CD4-positive, alpha-beta T cell treated with Interleukin-17A for 1 hour (primary cell): ENCODE results near the gene ATP2B3.

ENCODE experiments used
- DNase-seq: peaks from one replicate; pipeline ENCODE4 v3.0.0-alpha.2; 2020

Gene ATP2B3

DNA sequence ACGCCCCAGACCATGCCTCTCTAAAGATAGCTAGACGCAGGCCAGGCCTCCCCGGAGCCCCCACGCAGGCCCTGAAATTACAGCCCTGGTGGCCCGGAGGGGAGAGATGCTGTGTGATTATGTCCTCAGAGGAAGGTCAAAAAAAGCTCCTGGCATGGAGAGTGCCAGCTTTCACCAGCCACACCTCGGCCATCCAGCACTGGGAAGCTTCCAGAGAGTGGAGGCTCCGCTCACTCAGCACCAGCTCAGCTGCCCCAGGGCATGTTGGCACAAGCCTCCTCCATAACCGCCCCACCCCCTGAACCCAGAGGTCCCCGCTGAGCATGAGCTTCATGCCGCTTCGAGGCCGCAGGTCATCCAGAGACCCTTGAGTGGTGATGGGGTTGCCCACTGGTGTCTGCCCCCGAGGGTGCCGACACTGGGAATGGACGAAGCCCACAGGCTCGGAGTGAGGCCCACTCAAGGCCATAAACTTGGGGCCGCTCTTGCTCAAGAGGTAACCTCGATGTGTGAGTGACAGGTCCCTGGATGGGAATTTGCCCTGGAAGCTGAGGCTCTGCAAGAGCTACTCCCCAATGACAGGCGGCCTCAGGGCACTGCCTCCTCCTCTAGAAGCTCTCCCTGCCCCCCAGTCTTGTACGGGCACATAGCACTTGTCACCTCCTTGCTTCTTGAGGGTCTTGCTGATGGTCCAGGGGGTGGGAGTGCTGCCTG, 27.1 kb upstream of the ATP2B3 start:
- no peak for DNase-seq

DNA sequence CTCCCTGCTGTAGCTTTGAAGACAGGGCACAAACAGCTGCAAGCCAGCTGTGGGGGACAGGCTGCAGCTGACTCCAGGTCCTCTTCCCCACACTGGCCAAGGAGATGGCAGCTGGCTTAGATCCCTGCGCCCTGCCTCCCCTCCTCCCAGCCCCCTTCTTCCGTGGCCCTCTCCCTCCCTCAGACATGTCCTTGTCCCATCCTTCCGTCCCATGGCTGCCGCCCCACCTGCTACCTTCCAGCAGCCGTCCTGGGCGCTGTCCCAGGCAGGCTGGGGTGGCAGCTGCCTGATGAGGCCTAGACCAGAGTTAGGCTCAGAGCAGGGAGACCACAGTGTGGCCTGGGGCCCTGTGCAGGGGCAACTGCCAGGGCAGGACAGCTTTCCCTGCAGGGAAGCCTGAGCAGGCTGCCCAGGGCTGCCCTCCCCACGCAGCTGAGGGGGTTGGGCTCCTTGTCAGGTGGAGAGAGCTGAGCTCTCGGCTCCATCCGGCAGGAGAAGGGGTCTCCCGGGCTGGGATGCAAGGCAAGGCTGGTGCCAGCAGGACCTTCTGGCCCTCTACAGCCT, 26.0 kb upstream of the ATP2B3 start:
- no peak for DNase-seq

DNA sequence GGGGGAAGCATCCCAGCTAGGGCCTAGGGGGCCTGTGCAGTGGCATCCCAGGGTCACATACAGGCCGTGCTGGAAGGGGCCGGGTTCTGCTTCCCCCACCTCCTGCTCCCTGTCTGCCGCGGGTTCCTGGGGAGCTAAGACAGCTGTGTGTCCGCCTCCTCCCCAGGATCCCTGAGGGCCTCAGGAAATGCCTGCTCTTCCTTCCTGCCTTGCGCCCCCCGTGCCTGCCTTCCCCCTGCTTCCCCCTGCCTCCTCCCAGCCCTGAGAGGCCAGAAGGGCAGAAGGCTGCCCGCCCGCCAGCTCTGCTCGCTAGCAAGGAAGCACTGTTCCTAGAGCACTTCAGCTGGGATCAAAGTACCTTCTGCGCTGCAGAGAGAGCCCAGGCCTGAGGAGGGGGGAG, 25.5 kb upstream of the ATP2B3 start:
- DNase-seq = no peak

DNA sequence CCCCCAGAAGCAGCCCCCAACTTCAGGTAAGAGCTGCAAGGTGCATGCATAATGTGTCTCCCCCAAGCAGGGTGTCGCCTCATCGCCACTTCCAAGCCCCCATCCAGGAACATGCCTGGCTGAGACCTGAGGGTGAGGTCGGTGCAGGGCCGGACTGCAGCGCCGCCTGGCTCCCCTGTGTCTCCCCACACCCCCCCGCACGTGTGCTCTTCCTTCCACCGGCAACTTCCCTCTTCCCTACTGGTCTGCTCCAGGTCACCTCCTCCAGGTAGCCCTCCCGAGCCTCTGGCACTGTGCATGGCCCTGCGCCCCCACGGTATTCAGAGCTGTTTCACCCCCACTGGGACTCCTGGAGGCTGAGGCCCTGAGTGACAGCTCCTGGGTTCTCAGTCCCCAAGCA, 24.9 kb upstream of the ATP2B3 start:
- no peak for DNase-seq

DNA sequence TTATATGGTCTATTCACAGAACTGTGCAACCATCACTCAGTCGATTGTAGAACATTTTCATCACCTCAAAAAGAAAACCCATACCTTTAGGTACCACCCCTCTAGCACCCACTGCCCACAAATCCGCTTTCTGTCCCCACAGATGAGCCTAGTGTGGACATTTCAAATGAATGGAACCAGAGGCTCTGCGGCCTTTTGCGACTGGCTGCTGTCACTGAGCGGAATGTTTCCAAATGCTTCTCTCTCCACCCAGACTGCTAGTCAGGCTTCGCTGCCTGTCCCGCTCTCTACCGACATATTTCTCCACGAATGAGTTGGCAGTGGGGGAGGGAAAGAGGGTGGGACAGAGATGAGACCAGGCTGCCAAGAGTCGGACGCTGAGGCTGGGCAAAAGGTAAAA, 24.4 kb upstream of the ATP2B3 start:
- DNase-seq = no peak

DNA sequence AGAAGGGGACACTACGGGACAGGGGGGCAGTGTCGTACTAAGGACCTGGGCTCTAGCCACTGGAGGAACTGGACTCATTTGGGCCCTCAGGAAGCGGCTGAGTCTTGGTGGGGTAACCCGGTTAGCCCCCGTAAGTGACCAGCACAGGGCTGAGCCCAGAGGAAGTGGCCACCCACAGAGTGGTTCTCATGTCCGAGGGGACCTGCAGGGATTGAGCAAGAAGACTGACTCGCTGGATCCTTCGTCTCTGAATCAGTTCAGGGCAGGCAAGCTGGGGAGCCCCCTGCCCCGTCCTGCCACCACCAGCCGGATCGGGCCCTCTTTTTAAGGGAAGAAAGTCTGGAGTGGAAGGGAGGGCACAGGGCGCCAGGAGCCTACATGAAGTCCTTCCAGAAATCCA, 23.4 kb upstream of the ATP2B3 start:
- no peak for DNase-seq

DNA sequence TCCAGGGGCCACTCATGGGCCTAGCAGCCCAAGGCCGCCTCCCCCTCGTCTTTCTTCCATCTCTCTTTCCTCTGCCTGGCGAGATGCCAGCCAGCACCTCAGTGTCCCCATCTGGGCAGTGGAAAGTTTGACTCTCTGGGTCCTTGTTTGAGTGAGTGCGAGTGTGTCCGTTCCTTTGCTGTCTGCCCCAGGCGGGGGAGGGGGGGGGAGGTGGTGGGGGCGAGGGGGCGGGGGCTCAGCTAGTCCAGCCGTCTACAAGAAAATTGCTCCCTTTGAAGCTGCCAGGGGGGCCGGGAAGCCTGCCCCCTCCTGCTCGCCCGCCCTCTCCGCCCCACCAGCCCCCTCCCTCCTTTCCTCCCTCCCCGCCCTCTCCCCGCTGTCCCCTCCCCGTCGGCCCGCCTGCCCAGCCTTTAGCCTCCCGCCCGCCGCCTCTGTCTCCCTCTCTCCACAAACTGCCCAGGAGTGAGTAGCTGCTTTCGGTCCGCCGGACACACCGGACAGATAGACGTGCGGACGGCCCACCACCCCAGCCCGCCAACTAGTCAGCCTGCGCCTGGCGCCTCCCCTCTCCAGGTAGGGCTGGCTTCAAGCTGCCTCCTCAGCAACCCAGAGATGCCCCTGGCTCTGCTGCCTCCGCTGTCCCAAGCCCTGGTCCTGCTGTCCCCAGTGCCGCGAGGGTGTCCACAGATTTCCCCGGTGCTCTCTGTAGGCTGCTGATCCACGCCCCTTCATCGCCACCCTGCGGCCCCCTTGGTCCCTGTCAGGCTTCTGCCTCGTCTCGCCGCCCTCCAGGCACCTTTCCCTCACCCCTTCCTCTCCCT, 22.7 kb upstream of the ATP2B3 start, which contains the start of gene BGN:
Gene BGN (plus strand): TSS at position 440 of the 821 bp plus-strand sequence. CDS start 9,652 bp downstream, outside the sequence.
- DNase-seq = no peak

DNA sequence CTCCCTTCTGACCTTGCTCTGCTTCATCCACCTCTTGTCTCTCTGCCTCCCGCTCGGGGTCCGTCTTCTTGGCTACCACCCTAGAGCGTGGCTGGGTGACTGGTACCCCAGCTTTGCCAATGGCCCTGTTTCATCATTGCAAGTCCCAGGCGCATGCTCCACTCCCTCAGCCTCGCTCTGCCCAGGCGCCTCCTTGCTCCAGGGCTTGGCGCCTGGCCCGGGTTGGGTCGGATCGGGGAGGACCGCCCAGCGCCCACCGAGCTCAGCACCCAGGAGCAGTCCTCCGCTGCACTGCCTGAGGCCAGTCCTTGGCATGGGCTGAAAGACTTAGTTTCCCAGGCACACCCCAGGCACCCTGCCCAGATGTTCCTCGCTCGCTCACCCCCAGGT, 22.1 kb upstream of the ATP2B3 start:
- no peak for DNase-seq

DNA sequence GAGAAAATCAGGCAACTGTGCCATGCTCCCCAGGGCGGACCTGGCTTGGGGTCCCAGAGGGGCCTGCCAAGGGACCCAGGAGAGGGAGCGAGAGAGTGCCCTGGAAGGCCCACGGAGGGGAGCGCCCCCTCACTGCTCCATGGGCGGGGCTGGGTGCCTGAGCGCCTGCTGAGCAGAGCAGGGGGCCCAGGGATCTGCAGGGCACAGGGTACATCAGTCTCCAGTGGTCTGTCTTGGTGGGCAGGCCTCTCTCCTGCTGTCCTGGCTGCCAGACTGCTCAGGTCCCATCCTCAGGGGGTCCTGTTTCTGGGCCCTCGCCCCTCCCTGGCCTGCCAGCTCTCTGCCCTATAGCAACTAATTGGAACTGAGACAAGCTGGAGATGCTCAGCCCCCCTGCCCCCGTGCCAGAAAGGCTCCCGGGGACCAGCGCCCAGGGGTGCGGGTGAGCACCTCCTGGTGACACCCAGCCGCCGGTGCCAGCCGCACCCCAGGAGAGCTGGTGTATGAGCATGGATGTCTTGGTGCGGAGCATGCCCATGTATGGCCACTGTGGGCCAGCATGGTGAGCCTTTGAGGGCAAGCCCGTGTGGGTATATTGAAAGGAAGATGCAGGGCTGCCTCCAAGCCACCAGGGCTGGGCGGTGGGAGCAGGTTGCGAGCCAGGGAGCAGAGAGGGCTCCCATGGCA, 21.4 kb upstream of the ATP2B3 start:
- no peak for DNase-seq

DNA sequence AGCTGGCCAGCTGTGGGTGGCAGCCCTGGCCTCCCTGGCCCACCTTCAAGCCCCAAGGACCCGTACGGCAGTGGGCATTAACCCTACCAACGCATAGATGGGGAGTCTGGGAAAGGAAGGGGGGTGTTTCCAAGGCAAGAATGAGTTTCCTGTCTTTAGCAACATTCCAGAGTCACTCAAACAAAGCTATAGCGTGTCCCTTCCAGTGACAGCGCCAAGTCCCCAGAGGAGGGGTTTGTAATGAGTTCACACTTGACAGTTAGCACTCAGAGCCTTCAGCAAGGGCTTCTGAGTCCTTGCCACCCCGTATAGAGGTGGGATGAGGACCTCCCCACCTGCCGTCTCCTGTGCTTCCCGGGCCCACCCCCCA, 20.9 kb upstream of the ATP2B3 start:
- no peak for DNase-seq

DNA sequence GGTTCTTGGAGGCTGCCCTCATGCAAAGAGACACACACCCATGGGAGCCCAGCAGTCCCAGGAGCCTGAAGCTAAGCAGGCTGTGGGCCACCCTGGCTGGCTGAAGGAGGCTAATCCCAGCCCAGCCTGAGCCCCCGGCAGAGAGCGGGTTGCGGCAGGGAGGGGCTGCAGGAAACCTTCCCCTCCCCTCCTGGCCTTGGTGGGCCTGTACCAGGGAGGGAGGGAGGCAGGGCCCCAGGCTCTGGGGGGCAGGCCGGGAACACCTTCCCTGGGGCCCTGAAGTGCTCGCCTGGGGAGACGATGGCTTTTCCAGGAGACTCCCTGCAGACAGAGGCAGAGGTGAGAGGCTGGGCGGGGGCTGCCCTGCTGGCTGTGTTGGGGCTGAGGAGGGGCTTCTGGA, 19.0 kb upstream of the ATP2B3 start:
- no peak for DNase-seq

DNA sequence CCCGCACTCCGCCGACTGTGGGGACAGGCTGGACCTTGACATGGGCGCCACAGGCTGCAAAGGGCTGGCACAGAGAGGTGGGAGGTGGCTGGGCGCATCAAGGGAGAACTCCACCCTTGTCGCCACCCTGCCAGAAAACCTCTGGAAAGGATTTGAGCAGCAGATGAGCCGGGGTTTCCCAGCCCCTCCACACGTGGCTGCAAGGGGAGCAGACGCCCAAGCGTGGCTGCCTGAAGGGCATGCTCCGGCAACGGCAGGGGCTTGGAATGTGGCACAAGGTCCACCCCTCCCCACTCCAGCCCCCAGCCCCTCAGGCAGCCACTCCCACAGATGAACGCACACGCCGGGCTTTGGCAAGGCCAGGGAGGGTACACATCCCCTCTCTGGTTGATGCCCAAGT, 18.1 kb upstream of the ATP2B3 start:
- no peak for DNase-seq

DNA sequence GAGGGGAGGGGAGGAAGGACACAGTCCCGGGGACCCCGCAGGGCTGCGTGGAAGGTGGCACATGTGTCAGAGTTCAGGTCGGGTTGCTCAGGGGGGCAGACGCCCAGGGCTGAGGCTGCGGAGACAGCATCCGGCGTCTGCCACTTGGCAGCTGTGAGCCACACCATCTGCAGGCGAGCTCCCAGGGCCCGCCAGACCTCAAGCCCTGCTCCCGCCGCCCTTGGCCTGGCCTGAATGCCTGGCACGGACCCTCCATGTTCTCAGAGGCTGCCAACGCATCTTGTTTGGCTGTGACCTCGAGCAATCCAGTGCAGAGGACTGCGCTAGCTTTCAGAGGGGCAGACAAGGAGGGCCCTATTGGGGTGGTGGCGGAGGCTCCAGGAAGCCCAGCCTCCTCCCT, 17.6 kb upstream of the ATP2B3 start:
- DNase-seq = no peak

DNA sequence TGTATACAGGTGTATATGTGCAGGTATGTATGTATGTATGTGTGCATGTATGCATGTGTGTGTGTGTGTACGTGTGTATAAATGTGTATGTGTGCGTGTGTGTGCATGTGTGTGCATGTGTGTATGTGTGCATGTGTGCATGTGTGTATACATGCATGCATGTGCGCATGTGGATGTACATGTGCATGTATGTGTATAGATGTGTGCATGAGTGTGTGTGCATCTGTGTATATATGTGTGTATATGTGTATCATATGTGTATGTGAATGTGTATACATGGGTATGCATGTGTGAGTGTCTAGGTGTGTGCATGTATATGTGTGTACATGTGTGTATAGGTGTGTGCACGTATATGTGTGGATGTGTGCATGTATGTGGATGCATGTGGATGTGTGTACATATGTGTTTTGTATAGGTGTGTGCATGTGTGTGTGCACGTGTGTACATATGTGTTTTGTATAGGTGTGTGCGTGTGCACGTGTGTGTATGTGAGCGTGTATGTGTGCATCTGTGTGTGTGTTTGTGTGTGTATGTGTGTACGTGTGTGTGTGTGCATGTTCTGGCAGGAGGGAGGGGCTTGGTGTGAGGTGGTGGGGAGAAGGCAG, 16.7 kb upstream of the ATP2B3 start:
- DNase-seq = no peak

DNA sequence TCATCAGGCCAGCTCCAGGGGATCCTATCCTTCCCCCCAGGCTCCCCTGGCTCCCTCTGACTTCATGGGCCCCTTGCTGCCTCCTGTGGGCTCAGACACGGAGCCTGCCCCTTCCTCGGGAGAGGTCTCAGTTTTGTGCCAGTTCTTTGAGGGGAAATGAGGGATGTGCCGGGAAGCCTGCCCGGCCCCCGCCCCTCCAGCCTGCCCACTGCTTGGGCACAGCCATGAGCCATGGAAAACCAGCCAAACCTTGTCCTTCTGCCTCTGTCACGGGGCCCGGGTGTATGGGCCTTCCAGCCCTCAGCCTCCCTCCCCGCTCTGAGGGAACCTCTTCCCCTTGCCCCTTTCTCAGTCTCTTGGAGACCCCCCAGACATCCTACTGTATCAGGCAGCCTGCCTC, 15.9 kb upstream of the ATP2B3 start:
- DNase-seq = no peak

DNA sequence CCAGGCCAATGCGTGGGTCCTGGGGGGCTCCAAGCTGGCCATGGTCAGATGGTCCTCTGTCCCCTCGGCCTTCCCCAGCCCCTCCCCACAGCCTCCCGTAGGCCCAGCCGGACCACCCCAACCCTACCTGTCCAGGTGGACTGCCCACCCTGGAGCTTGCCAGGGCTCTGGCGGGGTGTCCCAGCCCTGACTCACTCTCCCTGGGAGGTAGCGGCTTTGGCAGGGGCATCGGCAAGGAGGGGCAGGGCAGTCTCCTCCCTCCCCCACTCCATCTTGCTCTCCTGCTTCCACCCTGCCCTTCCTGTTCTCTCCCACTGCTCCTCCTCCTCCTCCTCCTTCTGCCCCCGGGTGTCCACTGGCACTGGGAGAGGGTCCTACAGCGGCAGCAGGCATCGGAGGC, 15.3 kb upstream of the ATP2B3 start:
- DNase-seq = no peak

DNA sequence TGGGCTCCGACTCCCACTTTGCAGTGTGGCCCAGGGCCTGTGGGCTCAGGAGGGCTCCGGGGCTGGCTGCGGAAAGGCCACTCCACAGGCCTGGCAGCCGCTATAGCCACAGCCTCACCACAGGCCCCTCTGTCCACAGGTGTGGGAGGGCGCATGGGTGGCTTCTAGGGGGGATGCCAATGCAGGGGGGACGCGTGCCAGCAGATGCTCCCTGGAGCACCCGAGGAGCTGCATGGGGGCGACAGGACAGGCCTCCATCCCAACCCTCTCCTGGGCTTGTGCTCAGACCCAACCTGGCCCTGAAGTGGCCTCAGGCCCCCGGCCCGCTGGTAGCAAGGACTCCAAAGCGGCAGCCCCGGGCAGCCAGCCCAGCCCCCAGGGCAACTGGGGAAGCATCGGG, 14.6 kb upstream of the ATP2B3 start:
- DNase-seq = no peak

DNA sequence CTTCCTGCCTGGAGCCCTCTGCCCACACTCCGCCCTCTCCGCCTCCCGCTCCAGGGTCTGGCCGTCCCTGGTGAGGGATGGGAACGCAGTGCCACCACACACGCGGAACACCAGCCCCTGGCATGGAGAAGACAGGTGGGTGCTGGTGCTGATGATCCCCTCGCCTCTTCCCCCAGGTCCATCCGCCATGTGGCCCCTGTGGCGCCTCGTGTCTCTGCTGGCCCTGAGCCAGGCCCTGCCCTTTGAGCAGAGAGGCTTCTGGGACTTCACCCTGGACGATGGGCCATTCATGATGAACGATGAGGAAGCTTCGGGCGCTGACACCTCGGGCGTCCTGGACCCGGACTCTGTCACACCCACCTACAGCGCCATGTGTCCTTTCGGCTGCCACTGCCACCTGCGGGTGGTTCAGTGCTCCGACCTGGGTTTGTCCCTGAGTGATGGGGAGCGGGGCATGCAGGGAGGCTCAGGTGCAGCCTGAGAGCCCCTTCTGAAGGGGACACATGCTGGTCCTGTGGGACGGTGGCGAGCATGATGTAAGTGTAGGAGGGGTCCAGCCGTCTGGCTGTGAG, 12.9 kb upstream of the ATP2B3 start:
- DNase-seq = no peak

DNA sequence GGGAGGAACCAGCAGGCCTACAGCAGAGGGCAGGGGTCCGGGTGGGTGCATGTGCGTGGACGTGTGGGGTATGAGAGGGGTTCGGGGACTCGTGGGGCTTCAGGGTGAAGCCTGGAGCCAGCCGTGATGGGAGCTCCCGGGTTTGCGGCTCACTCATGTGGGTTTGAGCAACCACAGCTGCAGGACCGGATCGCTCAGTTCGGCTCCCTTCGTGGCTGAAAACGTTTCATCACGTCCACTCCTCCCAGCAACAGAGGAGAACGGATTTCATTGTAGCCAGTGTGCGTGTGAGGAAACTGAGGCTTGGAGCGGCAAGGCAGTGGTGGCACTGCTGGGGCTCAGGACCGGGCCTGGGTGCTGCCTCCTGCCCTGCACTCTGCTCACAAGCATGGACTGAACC, 12.1 kb upstream of the ATP2B3 start:
- no peak for DNase-seq

DNA sequence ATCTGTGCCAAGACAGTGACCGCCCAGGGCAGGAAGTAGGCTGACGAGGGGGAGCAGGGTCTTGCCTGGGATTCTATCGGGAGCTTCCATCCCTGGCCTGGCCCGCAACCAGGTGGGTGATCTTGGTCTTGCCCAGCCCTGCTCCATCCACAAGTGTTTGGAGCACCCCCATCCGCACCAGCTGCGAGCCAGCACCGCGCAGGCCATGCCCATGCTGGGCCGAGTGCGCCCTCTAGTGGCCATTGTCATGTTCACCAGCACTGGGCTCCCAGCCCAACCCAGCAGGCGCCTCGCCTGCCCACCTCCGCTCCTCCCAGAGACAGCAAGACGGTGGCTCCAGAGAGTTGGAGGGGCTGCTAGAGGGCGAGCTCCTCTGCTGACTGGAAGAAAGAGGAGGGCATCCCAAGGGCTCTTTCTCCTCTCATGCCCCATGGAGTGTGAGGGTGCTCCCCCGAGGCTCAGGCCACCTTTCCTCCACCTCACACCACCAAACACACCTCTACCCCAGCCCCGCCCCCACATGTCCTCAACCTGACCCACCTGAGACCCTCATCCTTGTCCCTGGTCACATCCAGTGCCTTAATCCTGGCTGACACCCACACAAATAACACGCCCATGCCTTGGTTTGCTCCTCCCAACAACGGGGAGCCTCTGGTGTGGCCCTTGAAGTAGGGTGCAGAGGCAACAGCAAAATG, 9.8 kb upstream of the ATP2B3 start:
- DNase-seq = peak; percentile 82

DNA sequence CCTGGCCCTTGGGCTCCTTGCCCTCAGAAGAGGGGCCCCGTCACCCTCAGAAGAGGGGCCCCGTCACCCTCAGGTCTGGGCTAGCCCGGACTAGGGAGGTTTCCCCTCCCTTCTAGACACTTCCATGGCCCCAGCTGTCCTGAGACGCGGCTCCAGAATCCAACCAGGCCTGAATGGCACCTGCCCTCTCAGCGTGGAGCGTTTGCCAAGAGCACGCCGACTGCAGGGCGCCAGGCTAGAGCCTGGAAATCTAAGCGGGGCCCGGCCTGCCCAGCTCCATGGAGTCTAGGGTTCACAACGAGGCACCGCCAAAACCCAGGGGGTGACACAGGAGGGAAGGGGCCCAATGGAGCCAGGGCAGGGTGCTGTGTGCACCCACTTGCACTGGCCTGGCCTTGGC, 7.8 kb upstream of the ATP2B3 start:
- no peak for DNase-seq

DNA sequence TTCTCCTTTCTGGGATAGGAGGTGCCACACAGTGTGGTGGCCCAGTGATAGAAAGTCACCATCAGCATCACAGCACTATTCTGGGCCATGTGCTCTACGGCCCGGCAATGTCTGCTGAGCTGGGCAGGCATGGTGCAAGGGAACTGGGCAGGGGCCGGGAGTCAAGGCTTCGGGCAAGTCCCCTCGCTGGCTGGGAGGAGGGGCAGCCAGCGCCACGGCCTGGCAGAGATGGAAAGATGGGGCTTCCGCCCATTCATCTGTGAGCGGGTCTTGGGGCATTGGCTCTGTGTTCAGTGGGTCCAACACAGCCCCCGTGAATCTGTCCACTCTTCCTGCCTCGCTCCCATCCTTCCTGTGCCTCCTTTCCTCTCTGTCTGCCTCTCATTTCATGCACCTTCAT, 7.1 kb upstream of the ATP2B3 start:
- no peak for DNase-seq
